Osteocyte (in vitro differentiated cells): ENCODE data around the gene MAMLD1. TPM values are rescaled to one million over a fixed set of nuclear protein-coding genes. Genes with fewer than 3 reads are reported as not detected.

ENCODE experiments used
- DNase-seq: peaks from one replicate; pipeline ENCODE4 v3.0.0; 2021; ENCODE audit warnings: mixed read lengths; ENCODE audit not compliant: unreplicated experiment; ENCODE audit errors: extremely low spot score
- H3K27ac Mint-ChIP-seq: one replicate; pipeline ENCODE4 v1.8.0; 2021; ENCODE audit warnings: mild to moderate bottlenecking, mixed read lengths; ENCODE audit not compliant: unreplicated experiment
- H3K27me3 Mint-ChIP-seq: one replicate; pipeline ENCODE4 v1.8.0; 2021; ENCODE audit warnings: mixed read lengths; ENCODE audit not compliant: unreplicated experiment
- H3K36me3 Mint-ChIP-seq: one replicate; pipeline ENCODE4 v1.8.0; 2021; ENCODE audit warnings: mixed read lengths; ENCODE audit not compliant: unreplicated experiment
- H3K4me1 Mint-ChIP-seq: one replicate; pipeline ENCODE4 v1.8.0; 2021; ENCODE audit warnings: mixed read lengths; ENCODE audit not compliant: unreplicated experiment
- H3K4me3 Mint-ChIP-seq: one replicate; pipeline ENCODE4 v1.8.0; 2021; ENCODE audit warnings: mild to moderate bottlenecking, moderate library complexity, mixed read lengths; ENCODE audit not compliant: unreplicated experiment
- H3K9me3 Mint-ChIP-seq: one replicate; pipeline ENCODE4 v1.8.0; 2021; ENCODE audit warnings: mixed read lengths; ENCODE audit not compliant: unreplicated experiment
- total RNA-seq: library from RNA; stranded (reverse); gene quantifications from 2 replicates; pipeline ENCODE4 v1.2.1, GENCODE V29; 2021
- TF ChIP-seq, protein P1 (sequence below): fragments of 200-600 bp; sonication (generic); IDR thresholded peaks from 2 replicates; pipeline ENCODE4 v1.5.0; 2021; ENCODE audit warnings: antibody characterized with exemption, mild to moderate bottlenecking, moderate library complexity

MAMLD1 gene
- total RNA-seq, 1 donor from 2014 or later: 13.2 TPM

DNA sequence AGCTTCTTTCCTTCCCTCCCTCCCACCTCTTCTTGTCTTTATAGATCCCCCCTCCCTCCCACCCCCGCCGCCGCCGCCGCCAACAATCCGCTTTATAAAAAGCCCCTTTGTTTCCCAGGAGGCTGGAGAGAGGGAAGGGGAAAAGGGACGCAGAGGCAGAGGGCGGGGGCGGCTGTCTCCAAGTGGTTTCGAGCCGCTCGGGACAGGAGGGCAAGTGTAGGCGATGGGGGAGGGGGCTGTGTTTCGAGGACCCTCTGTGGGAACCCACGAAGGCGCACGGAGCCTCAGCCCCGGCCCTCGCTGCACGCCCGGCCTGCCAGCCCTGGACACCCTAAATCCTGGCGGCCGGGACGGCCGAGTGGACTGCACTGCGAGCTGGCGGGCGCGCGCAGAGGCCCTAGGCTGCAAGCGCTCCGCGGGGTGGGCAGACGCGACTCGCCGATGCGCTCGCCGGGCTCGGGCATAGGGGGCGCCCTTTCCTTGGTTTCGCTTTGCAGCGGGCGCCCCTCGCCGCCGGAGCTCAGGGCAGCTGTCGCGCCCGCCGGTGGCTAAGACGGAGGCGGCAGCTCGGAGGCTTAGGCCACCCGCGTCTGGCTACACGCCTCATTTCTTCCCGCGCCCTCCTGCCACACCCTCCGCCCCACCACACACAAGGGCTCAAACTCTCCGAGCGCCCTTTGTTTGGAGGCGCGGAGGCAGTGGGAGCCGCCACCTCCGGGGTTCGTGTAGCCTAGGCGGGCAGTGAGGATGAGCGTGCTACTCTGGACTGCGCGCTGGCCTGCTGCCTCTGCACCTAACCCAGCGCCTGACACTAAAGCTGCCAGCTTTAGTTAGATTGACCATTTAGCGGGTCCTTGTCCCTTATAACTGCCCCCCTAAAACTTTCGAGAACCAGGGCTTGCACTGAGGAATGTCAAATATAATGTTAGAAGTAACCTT, 2.2 kb downstream of the MAMLD1 start:
- H3K27ac Mint-ChIP-seq: peak overlapping the region; percentile 93

DNA sequence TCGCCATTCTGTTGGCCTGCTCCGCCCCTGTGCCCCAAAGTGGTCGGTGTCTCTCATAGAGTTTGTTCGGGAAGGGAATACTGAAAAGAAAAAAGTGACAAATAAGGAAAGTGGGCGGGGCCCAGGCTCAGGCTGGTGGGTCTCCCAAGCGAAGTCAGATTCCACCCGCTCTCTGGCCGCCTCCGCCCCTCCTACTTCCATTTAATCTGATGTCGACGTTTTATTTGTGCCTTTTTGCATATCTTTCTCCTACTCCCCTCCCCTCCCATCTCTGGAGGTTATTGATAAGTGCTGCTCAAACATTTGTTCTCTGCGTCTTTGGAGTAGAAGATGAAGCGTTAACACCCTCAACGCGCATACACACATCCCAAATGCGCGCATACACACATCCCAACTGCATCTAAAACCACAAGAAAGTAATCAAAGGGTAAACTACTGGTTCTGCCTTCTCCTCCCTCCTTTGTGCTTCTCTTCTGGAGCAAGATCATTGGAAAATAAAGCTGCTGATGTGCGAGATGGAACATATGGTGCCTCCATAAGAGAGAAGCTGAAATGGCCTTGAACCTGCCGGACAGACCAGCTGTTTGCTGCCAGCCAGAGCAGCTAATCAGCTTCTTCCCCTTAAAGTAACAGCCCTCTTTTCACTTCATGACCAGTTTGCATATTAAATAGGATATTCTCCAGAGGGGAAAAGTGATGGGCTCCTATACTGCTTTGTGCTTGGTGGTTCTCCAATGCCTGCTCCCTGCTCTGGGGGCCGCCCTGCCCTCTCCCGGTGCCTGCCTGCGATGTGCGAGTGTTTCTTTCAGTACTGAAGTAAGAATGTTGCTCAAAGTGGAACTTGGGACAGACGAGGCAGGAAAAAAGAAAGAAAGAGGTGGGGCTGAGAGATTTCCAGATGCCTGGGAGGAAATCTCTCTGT, 3.1 kb downstream of the MAMLD1 start:
- Mint-ChIP-seq H3K36me3 (no peaks in the 10 kb centered on the region), H3K4me3 (peak overlapping the region; percentile 81), H3K4me1 (peaks cover 12% of the 10 kb centered on the region), H3K27me3 (no peaks in the 10 kb centered on the region), H3K27ac (peak overlapping the region; percentile 93), H3K9me3 (no peaks in the 10 kb centered on the region)
- DNase-seq: no peak
- TF ChIP-seq, protein P1, sequence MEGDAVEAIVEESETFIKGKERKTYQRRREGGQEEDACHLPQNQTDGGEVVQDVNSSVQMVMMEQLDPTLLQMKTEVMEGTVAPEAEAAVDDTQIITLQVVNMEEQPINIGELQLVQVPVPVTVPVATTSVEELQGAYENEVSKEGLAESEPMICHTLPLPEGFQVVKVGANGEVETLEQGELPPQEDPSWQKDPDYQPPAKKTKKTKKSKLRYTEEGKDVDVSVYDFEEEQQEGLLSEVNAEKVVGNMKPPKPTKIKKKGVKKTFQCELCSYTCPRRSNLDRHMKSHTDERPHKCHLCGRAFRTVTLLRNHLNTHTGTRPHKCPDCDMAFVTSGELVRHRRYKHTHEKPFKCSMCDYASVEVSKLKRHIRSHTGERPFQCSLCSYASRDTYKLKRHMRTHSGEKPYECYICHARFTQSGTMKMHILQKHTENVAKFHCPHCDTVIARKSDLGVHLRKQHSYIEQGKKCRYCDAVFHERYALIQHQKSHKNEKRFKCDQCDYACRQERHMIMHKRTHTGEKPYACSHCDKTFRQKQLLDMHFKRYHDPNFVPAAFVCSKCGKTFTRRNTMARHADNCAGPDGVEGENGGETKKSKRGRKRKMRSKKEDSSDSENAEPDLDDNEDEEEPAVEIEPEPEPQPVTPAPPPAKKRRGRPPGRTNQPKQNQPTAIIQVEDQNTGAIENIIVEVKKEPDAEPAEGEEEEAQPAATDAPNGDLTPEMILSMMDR: peak; percentile 32

More for the DNA sequence above, 2.2 kb downstream of the MAMLD1 start:
- H3K27me3 Mint-ChIP-seq: no peaks in the 10 kb centered on the region
- DNase-seq: peak; percentile 92
- TF ChIP-seq, protein P1: peak; percentile 74
- no peaks in the 10 kb centered on the region for H3K9me3 Mint-ChIP-seq
- no peaks in the 10 kb centered on the region for H3K36me3 Mint-ChIP-seq
- peaks cover 11% of the 10 kb centered on the region for H3K4me1 Mint-ChIP-seq
- peak overlapping the region; percentile 81 for H3K4me3 Mint-ChIP-seq

GRCh38 chrX:150366951-150367545, 3.9 kb downstream of the MAMLD1 start:
- DNase-seq: no peak
- Mint-ChIP-seq H3K36me3 (no peaks in the 10 kb centered on the region), H3K4me3 (peak overlapping the region; percentile 81), H3K27me3 (no peaks in the 10 kb centered on the region), H3K27ac (peak overlapping the region; percentile 93), H3K9me3 (no peaks in the 10 kb centered on the region), H3K4me1 (peaks cover 8% of the 10 kb centered on the region)
- TF ChIP-seq, protein P1: no peak

- H3K4me3 Mint-ChIP-seq: no peak overlapping the region
- H3K27ac Mint-ChIP-seq: no peak overlapping the region
- H3K27me3 Mint-ChIP-seq: no peaks in the 10 kb centered on the region
- TF ChIP-seq, protein P1: no peak
- no peaks in the 10 kb centered on the region for H3K36me3 Mint-ChIP-seq
- peaks cover 8% of the 10 kb centered on the region for H3K9me3 Mint-ChIP-seq
- peak; percentile 67 for DNase-seq
- H3K4me1 Mint-ChIP-seq: peaks cover 9% of the 10 kb centered on the region
These were observed 7.6 kb downstream of the MAMLD1 start for GRCh38 chrX:150370589-150371312.
